Erythroblast (primary cell): ENCODE results near the gene LRRC3.

ENCODE experiments used
- DNase-seq, 2 experiments: peaks; one replicate each; lab custom pipeline; 2025; lab: John Stamatoyannopoulos, UW
- GATA1 ChIP-seq: IDR thresholded peaks from 2 replicates; pipeline ENCODE4 v1.6.1; 2011; ENCODE audit warnings: low read depth, mild to moderate bottlenecking, control low read depth, low read length, moderate library complexity
- POLR2A ChIP-seq: IDR thresholded peaks from 2 replicates; pipeline ENCODE4 v1.6.1; 2011; ENCODE audit warnings: mild to moderate bottlenecking, low read length

The LRRC3 gene

GRCh38 chr21:44428281-44428960, 26.9 kb upstream of the LRRC3 start:
- DNase-seq, result peak; percentile 66 to 71

GRCh38 chr21:44429894-44430293, 25.4 kb upstream of the LRRC3 start:
- no peak for DNase-seq
- TF ChIP-seq POLR2A (no peak), GATA1 (no peak)

More at GRCh38 chr21:44428281-44428960, 26.9 kb upstream of the LRRC3 start:
- TF ChIP-seq GATA1 (no peak), POLR2A (no peak)

- DNase-seq, result no peak
- no peak for TF ChIP-seq GATA1
- TF ChIP-seq POLR2A, result no peak
These were observed 24.0 kb upstream of the LRRC3 start for GRCh38 chr21:44431300-44431699.

- no peak for TF ChIP-seq POLR2A
- DNase-seq, result no peak
These were observed 22.2 kb upstream of the LRRC3 start for GRCh38 chr21:44432841-44433790.

GRCh38 chr21:44433791-44434567, 21.3 kb upstream of the LRRC3 start:
- TF ChIP-seq GATA1 (no peak), POLR2A (no peak)
- no peak for DNase-seq

- no peak for DNase-seq
- no peak for TF ChIP-seq POLR2A
- no peak for TF ChIP-seq GATA1
These were observed 20.8 kb upstream of the LRRC3 start for GRCh38 chr21:44434568-44434925.

- TF ChIP-seq GATA1 (no peak), POLR2A (no peak)
- no peak for DNase-seq
These were observed 20.2 kb upstream of the LRRC3 start for GRCh38 chr21:44434936-44435635.

GRCh38 chr21:44436111-44436611, 19.1 kb upstream of the LRRC3 start:
- TF ChIP-seq GATA1 (no peak), POLR2A (no peak)

GRCh38 chr21:44436958-44437357, 18.4 kb upstream of the LRRC3 start:
- no peak for DNase-seq
- TF ChIP-seq POLR2A (no peak), GATA1 (no peak)

More at GRCh38 chr21:44436111-44436611, 19.1 kb upstream of the LRRC3 start:
- no peak for DNase-seq

GRCh38 chr21:44437371-44437695, 18.0 kb upstream of the LRRC3 start:
- TF ChIP-seq POLR2A (no peak), GATA1 (no peak)
- DNase-seq, result no peak

- no peak for DNase-seq
- TF ChIP-seq GATA1 (no peak), POLR2A (no peak)
These were observed 17.4 kb upstream of the LRRC3 start for GRCh38 chr21:44437696-44438431.

- TF ChIP-seq GATA1 (no peak), POLR2A (no peak)
- DNase-seq, result no peak
These were observed 16.6 kb upstream of the LRRC3 start for GRCh38 chr21:44438531-44439210.
